ENCODE measurements around the gene VPS72.
A peak's percentile ranks its signal among the peaks of the same experiment; 100 is the strongest.

VPS72 gene, protein sequence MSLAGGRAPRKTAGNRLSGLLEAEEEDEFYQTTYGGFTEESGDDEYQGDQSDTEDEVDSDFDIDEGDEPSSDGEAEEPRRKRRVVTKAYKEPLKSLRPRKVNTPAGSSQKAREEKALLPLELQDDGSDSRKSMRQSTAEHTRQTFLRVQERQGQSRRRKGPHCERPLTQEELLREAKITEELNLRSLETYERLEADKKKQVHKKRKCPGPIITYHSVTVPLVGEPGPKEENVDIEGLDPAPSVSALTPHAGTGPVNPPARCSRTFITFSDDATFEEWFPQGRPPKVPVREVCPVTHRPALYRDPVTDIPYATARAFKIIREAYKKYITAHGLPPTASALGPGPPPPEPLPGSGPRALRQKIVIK

DNA sequence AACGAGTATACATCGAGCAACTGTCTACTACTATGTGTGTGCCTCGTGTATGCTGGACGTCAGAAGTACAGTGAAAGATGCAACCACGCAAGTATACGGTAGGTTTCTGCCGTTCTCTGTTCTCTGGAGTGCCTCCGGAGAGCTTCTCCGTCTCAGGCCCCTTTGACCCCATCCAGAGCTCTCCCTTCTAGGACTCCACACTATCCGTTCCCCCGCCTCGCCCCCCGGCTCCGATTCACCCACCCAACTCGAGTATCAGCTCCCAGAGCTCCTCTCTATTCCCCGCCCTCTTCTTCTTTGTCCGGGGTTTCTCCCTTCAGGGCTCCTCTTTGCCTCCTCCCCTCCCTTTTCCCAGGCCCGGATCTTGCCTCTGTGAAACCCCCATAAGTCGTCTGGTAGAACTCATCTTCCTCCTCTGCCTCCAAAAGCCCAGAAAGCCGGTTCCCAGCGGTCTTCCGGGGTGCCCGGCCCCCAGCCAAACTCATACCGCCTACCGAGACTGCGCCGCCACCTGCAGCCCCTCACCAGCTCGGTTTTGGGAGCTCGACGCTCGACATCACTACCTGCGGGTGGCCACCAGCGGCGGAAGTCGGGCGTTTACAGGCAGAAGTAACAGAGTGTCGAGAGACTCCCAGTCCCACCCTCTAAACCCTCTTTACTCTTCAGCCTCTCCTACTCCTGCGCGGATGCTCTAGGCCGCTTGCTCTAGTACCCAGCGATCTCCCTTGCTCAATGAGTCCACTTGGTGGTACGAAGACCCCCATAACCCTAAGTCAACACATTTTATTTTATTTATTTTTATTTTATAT lies at the start of gene VPS72:
Gene VPS72 (minus strand): TSS at position 561 of the 809 bp plus-strand sequence. CDS start 76 bp downstream, at position 485.
- peak within 1 kb of the TSS; percentile 74 for H3K4me3 ChIP-seq (ENCODE audit: low read depth, low read length)
- TF ChIP-seq, protein P1, sequence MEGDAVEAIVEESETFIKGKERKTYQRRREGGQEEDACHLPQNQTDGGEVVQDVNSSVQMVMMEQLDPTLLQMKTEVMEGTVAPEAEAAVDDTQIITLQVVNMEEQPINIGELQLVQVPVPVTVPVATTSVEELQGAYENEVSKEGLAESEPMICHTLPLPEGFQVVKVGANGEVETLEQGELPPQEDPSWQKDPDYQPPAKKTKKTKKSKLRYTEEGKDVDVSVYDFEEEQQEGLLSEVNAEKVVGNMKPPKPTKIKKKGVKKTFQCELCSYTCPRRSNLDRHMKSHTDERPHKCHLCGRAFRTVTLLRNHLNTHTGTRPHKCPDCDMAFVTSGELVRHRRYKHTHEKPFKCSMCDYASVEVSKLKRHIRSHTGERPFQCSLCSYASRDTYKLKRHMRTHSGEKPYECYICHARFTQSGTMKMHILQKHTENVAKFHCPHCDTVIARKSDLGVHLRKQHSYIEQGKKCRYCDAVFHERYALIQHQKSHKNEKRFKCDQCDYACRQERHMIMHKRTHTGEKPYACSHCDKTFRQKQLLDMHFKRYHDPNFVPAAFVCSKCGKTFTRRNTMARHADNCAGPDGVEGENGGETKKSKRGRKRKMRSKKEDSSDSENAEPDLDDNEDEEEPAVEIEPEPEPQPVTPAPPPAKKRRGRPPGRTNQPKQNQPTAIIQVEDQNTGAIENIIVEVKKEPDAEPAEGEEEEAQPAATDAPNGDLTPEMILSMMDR (IDR thresholded peaks at IDR 0.05; ENCODE audit: low read depth, low read length): no peak

DNA sequence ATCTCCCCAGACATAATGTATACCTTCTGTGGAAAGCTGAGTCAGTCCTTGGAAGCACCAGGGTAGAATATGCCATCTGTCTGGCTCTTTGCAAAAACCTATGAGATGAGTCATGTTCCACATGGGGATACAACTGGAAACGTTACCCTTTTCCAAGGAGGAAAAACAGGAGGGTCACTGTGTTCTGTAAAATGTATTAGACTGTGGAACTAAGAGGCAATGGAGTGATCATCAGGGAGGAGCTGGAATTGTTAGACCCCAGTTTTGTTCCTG lies 48.4 kb upstream of the VPS72 start:
- H3K4me3 ChIP-seq (ENCODE audit: low read depth, low read length): no peak overlapping the region
- TF ChIP-seq, protein P1 (IDR thresholded peaks at IDR 0.05; ENCODE audit: low read depth, low read length): no peak

DNA sequence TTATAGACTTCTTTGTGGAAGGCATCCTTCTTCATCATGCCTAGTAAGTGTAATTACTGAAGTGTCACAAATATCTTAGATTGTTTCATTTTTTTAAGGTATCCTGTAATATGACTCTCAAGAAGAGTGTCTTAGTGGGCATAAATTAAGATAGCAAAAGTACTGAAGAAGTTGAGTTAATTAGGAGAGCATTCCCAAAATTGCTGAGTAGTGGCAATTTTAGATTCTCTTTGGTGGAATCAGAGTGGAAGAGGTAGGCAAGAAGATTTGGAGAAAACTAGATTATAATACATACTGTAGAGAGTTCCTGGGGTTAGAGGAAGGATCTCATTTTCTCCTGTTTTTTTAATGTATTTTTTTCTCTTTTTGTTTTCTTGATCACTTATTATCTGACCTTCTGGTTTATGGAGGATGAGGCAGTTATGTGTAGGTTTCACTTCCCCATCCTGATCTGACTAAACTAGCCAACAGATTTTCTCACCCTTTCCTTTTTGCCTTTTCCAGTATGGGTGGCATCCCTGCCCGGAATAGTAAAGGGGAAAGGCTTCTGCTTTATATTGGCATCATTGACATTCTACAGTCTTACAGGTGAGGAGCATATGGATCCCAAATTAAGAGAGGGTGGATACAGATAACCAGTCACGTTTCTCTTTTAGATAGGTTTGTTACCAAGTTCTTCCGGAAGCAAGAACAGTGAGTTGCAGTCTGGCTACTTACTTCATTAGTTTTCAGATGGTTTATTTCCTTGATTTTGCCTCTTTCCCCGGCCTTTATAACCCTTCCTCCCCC lies 47.9 kb upstream of the VPS72 start:
- TF ChIP-seq, protein P1 (IDR thresholded peaks at IDR 0.05; ENCODE audit: low read depth, low read length): no peak
- no peak overlapping the region for H3K4me3 ChIP-seq (ENCODE audit: low read depth, low read length)

DNA sequence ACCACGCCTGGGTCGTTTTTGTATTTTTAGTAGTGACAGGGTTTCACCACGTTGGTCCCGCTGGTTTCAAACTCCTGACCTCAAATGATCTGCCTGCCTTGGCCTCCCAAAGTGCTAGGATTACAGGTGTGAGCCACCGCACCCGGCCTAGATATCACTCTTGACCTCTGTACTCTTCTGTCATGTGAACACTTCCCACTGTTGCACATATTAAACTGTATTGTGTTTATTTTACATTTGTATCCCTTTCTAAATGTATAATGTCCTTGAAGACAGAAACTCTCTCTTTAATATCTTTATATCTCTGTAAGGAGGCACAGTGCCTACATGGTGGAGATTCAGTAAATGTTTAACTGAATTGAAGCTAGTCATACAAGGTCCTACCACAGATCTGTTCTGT lies 45.2 kb upstream of the VPS72 start:
- no peak overlapping the region for H3K4me3 ChIP-seq (ENCODE audit: low read depth, low read length)
- TF ChIP-seq, protein P1 (IDR thresholded peaks at IDR 0.05; ENCODE audit: low read depth, low read length): no peak

DNA sequence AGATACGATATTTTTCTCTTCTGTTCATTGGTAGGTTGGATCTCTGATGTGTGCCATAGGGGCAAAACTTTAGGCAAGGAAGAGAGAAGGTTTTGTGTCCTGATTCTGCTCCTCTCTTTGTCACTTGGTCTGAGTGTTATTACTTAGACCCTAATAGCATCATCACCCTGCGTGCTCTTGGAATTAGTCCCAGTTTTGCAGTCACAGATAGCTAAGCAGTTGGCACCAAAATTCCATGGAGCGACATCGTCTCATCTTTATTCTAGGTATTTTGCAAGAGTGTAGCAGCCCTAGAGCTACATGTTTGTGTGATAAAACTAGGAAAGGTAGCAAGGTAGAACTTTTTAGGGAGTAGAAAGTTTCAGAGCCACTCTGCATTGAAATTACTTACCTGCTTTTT lies 32.1 kb upstream of the VPS72 start:
- TF ChIP-seq, protein P1 (IDR thresholded peaks at IDR 0.05; ENCODE audit: low read depth, low read length): no peak
- no peak overlapping the region for H3K4me3 ChIP-seq (ENCODE audit: low read depth, low read length)

DNA sequence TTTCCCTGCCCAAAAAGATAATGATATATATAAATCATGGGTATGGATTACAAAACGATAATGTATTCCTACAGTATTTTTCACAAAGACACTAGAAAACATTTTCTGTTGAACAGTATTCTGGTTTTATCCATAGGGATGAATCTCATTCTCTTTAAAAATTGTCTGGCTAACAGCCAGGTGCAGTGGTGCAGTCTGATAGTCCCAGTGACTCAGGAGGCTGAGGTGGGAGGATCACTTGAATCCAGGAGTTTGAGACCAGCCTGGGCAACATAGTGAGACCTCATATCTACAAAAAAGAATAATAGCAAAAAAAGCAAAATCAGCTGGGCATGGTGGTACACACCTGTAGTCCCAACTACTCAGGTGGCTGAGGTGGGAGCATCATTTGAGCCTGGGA lies 31.6 kb upstream of the VPS72 start:
- TF ChIP-seq, protein P1 (IDR thresholded peaks at IDR 0.05; ENCODE audit: low read depth, low read length): no peak
- H3K4me3 ChIP-seq (ENCODE audit: low read depth, low read length): no peak overlapping the region
